ENCODE measurements around the gene EHMT2.
A peak's percentile ranks its signal among the peaks of the same experiment; 100 is the strongest.

EHMT2 gene

GRCh38 chr6:31897612-31898382, at the start of gene EHMT2:
Gene EHMT2, minus strand, starts transcription at chr6:31897698. Its CDS starts 21 bp downstream, at chr6:31897677.
- peaks cover 47% of the 10 kb centered on the region for H3K36me3 ChIP-seq (ENCODE audit: insufficient read depth, low read length)
- no peaks in the 10 kb centered on the region for H3K9me3 ChIP-seq (ENCODE audit: insufficient read depth, low read length, severe bottlenecking)
- TF ChIP-seq EZH2 (IDR thresholded peaks at IDR 0.05; ENCODE audit: borderline replicate concordance, low read depth, low read length, severe bottlenecking) (no peak), CTCF (IDR thresholded peaks at IDR 0.05; ENCODE audit: borderline replicate concordance, extremely low read depth, low read length, poor library complexity, severe bottlenecking) (peak; percentile 23)
- peak within 1 kb of the TSS; percentile 71 to 78 for H3K4me3 ChIP-seq (ENCODE audit: low read depth in 1 of 2, low read length in 2 of 2)
- peaks cover 50% of the 10 kb centered on the region for H3K4me1 ChIP-seq (ENCODE audit: insufficient read depth, low read length)
- ATAC-seq (ENCODE audit: insufficient read depth, low read depth) = peak; percentile 63
- peaks cover 3% of the 10 kb centered on the region; the same call in 1 of the 2 replicates for H4K20me1 ChIP-seq (ENCODE audit: insufficient read depth, low read length)
- H2AFZ ChIP-seq (ENCODE audit: low read depth, low read length) = peak within 1 kb of the TSS; percentile 78
- H3K27ac ChIP-seq (ENCODE audit: low read length) = peak within 1 kb of the TSS; percentile 85
- H3K4me2 ChIP-seq (ENCODE audit: insufficient read depth, low read length) = peak within 1 kb of the TSS; percentile 88
- no peaks in the 10 kb centered on the region for H3K27me3 ChIP-seq (ENCODE audit: insufficient read depth, low read length, poor library complexity)
- peak; percentile 89 for DNase-seq
- peaks cover 63% of the 10 kb centered on the region for H3K79me2 ChIP-seq (ENCODE audit: insufficient read depth, low read length)
- H3K9ac ChIP-seq (ENCODE audit: low read depth, low read length) = peak within 1 kb of the TSS; percentile 79

GRCh38 chr6:31947070-31947675, 49.7 kb upstream of the EHMT2 start:
- TF ChIP-seq EZH2 (IDR thresholded peaks at IDR 0.05; ENCODE audit: borderline replicate concordance, low read depth, low read length, severe bottlenecking) (no peak), CTCF (IDR thresholded peaks at IDR 0.05; ENCODE audit: borderline replicate concordance, extremely low read depth, low read length, poor library complexity, severe bottlenecking) (no peak)
- H2AFZ ChIP-seq (ENCODE audit: low read depth, low read length) = no peak overlapping the region
- H4K20me1 ChIP-seq (ENCODE audit: insufficient read depth, low read length) = no peaks in the 10 kb centered on the region; the same call in 1 of the 2 replicates
- no peak overlapping the region for H3K4me3 ChIP-seq (ENCODE audit: low read depth in 1 of 2, low read length in 2 of 2)
- peaks cover 10% of the 10 kb centered on the region for H3K27me3 ChIP-seq (ENCODE audit: insufficient read depth, low read length, poor library complexity)
- ATAC-seq (ENCODE audit: insufficient read depth, low read depth) (no peak), DNase-seq (no peak)
- no peaks in the 10 kb centered on the region for H3K9me3 ChIP-seq (ENCODE audit: insufficient read depth, low read length, severe bottlenecking)
- peaks cover 8% of the 10 kb centered on the region for H3K36me3 ChIP-seq (ENCODE audit: insufficient read depth, low read length)
- H3K9ac ChIP-seq (ENCODE audit: low read depth, low read length) = no peak overlapping the region
- H3K27ac ChIP-seq (ENCODE audit: low read length) = no peak overlapping the region
- H3K4me1 ChIP-seq (ENCODE audit: insufficient read depth, low read length) = no peaks in the 10 kb centered on the region
- H3K4me2 ChIP-seq (ENCODE audit: insufficient read depth, low read length) = no peak overlapping the region
- no peaks in the 10 kb centered on the region for H3K79me2 ChIP-seq (ENCODE audit: insufficient read depth, low read length)

GRCh38 chr6:31946370-31946885, 48.9 kb upstream of the EHMT2 start:
- H3K36me3 ChIP-seq (ENCODE audit: insufficient read depth, low read length) = peaks cover under 1% of the 10 kb centered on the region; the same call in 1 of the 2 replicates
- H3K79me2 ChIP-seq (ENCODE audit: insufficient read depth, low read length) = no peaks in the 10 kb centered on the region
- no peak for TF ChIP-seq CTCF (IDR thresholded peaks at IDR 0.05; ENCODE audit: borderline replicate concordance, extremely low read depth, low read length, poor library complexity, severe bottlenecking)
- TF ChIP-seq EZH2 (IDR thresholded peaks at IDR 0.05; ENCODE audit: borderline replicate concordance, low read depth, low read length, severe bottlenecking) = no peak
- ATAC-seq (ENCODE audit: insufficient read depth, low read depth) (no peak), DNase-seq (no peak)
- H4K20me1 ChIP-seq (ENCODE audit: insufficient read depth, low read length) = no peaks in the 10 kb centered on the region; the same call in 1 of the 2 replicates
- no peaks in the 10 kb centered on the region for H3K4me1 ChIP-seq (ENCODE audit: insufficient read depth, low read length)
- no peak overlapping the region for H3K27ac ChIP-seq (ENCODE audit: low read length)
- H3K9me3 ChIP-seq (ENCODE audit: insufficient read depth, low read length, severe bottlenecking) = no peaks in the 10 kb centered on the region
- no peak overlapping the region for H2AFZ ChIP-seq (ENCODE audit: low read depth, low read length)
- no peak overlapping the region for H3K9ac ChIP-seq (ENCODE audit: low read depth, low read length)
- H3K27me3 ChIP-seq (ENCODE audit: insufficient read depth, low read length, poor library complexity) = peaks cover 10% of the 10 kb centered on the region
- no peak overlapping the region for H3K4me3 ChIP-seq (ENCODE audit: low read depth in 1 of 2, low read length in 2 of 2)
- H3K4me2 ChIP-seq (ENCODE audit: insufficient read depth, low read length) = no peak overlapping the region
